ENCODE measurements around the gene GALNT9.

Gene GALNT9

GRCh38 chr12:132178801-132179401, 150.5 kb downstream of the GALNT9 start:
- peak; percentile 60 for DNase-seq

- DNase-seq = no peak
Measured at GRCh38 chr12:132178316-132178715, 151.1 kb downstream of the GALNT9 start.

DNA sequence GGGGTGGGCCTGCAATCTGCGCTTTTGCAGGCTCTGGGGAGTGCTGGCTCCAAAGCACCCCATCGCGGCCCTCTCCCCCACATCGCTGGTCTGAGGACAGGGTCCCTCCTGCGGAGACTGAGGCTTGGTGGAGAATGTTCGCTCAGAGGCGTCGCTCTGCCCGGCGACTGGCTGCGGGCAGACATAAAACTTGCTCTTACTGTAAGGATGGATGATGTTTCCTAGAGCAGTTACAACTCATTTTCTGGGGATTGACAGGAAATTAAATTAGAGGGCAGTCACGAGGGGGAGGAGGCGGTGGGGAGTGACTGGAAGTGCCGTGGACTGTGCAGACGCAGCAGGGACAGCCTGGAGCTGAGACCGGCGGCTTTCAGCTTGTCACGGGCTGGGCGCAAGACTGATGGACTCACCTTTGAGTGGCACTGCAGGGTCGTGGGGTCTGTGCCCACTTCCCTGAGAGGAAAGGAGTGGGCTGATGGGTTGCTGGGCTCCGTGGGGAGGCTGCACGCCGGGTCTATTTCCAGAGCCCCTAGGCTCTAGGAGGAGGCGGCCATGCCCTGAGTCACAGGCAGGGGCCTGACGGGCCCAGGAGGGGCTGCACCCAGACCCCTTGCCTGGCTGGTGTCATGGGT, 152.4 kb downstream of the GALNT9 start:
- no peak for DNase-seq

GRCh38 chr12:132176385-132176919, 152.9 kb downstream of the GALNT9 start:
- no peak for DNase-seq

GRCh38 chr12:132175496-132176384, 153.6 kb downstream of the GALNT9 start:
- DNase-seq = no peak

DNA sequence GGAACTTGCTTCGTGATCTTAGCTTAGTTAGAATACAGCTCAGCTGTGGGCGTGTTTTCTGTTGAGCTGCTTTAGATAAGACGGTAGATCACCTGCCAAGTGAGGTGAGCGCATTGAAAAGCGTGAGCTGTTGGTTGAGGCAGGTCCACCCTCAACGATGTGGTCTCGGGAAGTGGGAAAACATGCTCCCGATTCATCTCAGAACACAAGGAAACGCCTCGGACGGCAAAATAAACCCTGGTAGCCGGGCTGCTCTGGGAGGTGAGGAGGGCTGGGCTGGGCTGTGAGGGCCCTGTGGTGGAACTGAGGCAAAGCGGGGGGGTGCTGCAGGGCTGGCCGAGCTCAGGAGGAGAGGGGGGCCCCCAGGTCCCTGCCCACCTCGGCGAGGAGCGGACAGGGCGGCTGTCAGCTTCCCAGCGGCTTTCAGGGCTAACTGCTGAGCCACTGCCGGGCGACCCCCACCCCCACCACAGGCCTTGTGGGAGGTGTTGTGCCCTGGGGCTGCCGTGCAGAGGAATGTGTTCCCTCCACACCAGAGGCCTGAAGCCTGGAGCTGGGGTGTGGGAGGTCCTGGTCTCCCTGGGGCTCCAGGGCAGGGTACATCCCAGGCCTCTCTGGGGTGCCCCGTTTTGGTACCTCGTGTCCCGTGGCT, 154.4 kb downstream of the GALNT9 start:
- no peak for DNase-seq

DNA sequence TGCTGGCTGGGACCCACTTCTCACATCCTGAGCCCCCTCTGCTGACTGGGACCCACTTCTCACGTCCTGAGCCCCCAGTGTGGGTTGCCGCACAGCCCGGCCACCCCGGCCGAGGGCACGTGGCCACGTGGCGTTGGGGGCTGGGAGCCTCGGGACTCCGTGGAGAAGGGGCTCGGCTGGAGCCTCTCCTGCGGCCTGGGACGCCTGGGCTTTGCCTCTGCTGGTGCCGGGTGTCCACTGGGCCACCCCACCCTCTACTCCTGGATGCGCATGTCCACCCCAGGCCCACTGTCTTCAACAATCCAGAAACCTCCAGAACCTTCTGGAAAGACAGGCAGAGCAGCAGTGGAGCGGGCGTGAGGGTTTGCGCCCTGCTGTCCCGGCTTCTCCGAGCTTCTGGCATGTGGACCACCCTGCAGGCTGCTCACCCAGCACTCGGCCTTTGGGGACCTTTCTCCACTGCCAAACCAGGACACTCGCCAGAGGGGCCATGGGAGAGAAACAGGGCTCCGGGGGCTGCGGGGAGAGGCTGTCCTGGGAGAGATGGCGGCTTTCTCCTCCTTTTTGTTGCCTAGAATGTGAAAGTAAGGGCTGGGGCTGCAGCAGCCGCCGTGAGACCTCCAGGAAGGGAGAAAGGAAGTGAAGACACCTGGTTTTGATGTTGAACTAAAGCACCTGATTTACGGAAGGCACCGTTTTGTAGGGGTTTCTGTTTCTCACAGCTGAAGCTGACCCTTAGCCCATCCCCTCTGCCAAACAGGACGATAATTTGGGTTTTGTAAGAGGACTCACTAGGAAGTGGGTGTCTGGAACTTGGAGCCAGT, 155.2 kb downstream of the GALNT9 start:
- DNase-seq = no peak

DNA sequence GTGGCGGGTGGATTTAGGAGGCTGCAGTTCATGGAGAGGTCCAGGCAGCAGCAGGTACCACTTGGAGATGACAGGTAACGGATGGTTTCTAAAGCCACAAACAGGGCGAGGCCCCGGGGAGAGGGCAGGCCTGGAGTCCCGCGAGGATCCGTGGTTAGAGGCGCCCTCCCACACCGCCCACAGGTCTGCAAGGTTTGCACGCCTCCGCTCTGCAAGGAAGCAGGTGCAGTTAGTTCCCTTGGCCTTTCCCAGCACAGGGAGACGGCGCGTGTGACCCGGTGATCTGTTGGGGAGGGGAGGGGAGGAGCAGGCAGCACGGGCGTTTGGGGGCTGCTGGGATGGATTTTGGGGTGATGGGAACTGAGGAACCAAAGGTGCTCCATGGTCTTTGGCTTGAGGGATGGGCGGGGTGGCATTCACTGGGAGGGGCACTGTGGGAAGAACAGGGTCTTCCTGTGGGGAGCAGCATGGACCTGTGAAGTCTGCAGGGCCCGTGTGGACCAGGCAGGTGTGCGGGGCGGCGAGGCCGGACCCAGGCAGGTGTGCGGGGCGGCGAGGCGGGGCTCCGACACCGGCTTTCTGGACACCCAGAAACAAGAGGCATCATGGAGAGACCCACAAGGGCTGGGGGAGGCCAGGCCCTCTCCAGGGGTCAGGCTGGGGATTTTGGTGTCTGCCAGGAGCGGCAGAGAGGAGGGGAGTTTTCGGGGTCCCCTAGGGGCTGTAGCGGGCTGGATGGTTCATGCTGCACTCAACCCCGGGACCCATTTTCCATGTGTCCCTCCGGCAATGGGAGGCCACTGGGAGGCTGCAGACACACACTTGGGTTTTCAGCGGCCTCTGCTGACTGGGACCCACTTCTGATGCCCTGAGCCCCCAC, 156.0 kb downstream of the GALNT9 start:
- peak; percentile 20 for DNase-seq

- no peak for DNase-seq
Measured at GRCh38 chr12:132172619-132173018, 156.8 kb downstream of the GALNT9 start.

DNA sequence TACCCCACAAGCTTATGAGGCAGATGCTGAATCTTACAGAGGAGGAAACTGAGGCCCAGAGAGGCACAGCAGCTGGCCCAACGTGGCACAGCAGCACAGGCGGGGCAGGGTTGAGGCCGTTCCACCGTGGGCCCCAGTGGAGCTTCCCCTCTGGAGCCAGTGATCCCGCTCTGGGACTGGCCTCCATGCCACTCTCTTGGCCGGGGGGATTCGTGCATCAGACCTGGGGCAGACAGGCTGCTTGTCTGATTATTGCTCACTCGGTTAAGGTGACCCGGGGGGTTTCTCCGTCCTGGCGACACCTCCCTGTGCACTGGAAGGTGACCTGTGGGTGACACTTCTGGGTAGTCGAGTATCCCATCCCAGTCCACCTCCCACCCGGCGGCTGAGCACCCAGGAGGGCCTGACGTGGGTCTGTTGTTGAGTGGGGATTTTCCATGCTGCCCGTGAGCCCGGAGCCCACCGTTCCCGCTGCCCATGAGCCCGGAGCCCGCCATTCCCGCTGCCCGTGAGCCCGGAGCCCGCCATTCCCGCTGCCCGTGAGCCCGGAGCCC, 157.3 kb downstream of the GALNT9 start:
- DNase-seq = no peak

- no peak for DNase-seq
Measured at GRCh38 chr12:132171293-132171967, 158.0 kb downstream of the GALNT9 start.

GRCh38 chr12:132170637-132171292, 158.6 kb downstream of the GALNT9 start:
- no peak for DNase-seq

- DNase-seq = no peak
Measured at GRCh38 chr12:132170094-132170636, 159.2 kb downstream of the GALNT9 start.

GRCh38 chr12:132169376-132169775, 160.0 kb downstream of the GALNT9 start:
- DNase-seq = no peak

DNA sequence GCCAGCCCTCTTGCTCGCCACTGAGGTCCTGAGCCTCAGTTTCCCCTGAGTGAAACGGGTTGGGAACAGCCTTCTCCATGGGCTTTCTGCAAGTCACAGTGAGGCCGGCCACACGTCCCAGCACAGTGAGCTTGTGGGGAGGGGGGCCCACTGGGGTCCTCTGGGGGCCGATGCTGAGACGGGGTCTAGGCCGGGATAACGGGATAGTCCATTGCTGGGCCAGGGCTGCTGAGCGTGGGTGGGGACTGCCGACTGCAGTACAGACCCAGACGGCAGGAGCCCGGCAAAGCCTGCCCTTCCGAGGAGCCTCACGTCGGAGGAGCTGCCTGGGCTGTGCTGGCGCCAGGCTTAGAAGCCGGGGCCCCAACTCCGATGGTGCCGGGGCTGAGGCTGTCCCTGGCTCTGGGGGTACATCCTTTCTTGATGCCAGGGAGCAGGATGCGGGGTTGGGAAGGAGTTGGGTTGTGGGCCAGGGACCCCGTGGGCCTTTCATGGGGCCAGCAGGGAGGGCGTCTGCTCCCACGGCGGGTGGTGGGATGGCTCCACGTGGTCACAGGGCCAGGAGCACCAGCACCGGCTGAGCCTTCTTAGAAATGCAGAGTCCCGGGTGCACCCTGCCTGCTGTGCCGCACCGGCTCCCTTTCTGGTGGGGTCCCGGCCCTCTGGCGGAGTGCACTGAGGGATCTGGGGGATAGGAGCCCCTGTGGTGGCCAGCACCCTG, 160.9 kb downstream of the GALNT9 start:
- no peak for DNase-seq

DNA sequence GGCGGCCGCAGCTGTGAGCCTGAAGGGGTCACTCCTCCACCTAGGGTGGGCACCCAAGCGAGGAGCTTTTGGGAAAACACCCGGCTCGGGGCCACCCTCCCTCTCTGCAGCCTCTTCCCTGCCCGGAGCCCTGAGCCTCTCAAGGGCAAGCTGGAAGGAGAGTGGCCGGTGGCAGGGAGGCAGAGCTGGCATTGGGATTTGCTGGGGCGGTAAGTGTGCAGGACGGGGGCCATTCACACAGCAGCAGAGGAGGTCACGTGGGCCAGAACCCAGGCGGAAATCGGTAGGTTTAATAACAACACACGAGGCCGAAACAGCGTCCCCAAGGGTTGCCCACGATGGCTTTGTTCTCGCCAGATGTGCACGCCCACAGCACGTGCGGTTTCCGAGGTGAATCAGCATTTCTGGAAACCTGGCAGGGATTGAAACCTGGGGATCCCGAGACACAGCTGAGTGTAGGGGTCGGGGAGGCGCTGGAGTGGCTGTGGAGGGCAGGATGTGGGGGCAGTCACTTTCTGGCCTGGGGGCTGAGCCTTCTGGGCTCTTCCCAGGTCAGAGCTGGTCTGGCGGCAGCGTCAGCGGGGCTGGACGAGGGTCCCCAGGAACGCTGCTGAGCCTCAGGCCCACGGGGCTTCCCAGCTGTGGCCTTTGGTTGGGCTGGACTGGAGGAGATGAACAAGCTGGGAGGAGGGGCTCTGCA, 161.6 kb downstream of the GALNT9 start:
- DNase-seq = no peak

DNA sequence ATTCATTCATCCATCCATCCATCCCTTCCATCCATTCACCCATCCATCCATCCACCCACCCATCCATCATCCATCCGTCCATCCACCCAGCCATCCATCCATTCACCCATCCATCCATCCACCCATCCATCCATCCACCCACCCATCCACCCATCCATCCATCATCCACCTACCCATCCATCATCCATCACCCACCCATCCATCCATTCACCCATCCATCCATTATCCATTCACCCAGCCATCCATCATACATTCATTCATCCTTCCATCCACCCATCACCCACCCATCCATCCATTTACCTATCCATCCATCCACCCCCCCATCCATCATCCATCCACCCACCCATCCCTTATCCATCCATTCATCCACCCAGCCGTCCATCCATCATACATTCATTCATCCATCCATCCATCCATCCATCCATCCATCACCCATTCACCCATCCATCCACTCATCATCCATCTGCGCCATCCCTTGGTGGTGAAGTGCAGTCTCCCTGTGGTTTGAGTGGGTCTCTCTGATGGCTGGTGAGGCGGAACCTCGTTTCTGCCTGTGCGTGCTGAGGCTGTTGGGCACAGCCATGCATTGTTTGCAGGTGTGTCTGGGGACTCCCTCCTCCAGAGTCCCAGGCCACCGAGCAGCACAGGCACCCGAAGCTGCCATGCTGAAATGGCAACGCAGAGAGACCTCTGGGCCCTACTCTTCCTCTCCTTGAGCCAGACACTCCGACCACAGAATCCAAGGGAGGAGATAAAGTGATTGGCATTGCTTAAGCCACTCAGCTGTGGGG, 162.4 kb downstream of the GALNT9 start:
- no peak for DNase-seq

Measured in activated effector memory CD4-positive, alpha-beta T cell treated with Interleukin-2 at 50 U/mL for 16 hours (primary cell).